ACC112 (cell line): Measurements from ENCODE around the gene FILIP1.
"Not testable (repeated sequence)": the region's sequence is repeated elsewhere in the genome, so short reads cannot be mapped to it uniquely, and the experiment has no call there.

Experiments
- H2AFZ ChIP-seq: fragments of 200-600 bp; sonication (generic); one replicate; pipeline ENCODE4 v1.6.0; 2017; ENCODE audit warnings: antibody characterized with exemption, low read length; ENCODE audit not compliant: unreplicated experiment
- H3K27ac ChIP-seq: fragments of 200-600 bp; sonication (generic); 2 replicates; pipeline ENCODE4 v1.5.1; 2014; ENCODE audit warnings: low read depth, mild to moderate bottlenecking, antibody characterized with exemption, low read length, moderate library complexity
- H3K27me3 ChIP-seq: fragments of 200-600 bp; sonication (generic); 2 replicates; pipeline ENCODE4 v1.6.1; 2014; ENCODE audit warnings: mild to moderate bottlenecking, antibody characterized with exemption, low read length, moderate library complexity, mixed read lengths; ENCODE audit not compliant: insufficient read depth
- H3K36me3 ChIP-seq: fragments of 200-600 bp; sonication (generic); 2 replicates; pipeline ENCODE4 v1.6.1; 2016; ENCODE audit warnings: mild to moderate bottlenecking, antibody characterized with exemption, low read length, moderate library complexity, mixed read lengths; ENCODE audit not compliant: insufficient read depth
- H3K4me1 ChIP-seq: fragments of 200-600 bp; sonication (generic); one replicate; pipeline ENCODE4 v1.6.1; 2016; ENCODE audit warnings: low read length, mixed read lengths; ENCODE audit not compliant: insufficient read depth, unreplicated experiment, control insufficient read depth
- H3K4me3 ChIP-seq: fragments of 200-600 bp; sonication (generic); 2 replicates; pipeline ENCODE4 v1.5.1; 2014; ENCODE audit warnings: mild to moderate bottlenecking, low read depth, low read length
- H3K79me2 ChIP-seq: fragments of 200-600 bp; sonication (generic); one replicate; pipeline ENCODE4 v1.6.0; 2016; ENCODE audit warnings: low read length; ENCODE audit not compliant: control insufficient read depth, unreplicated experiment, insufficient read depth

Gene FILIP1

DNA sequence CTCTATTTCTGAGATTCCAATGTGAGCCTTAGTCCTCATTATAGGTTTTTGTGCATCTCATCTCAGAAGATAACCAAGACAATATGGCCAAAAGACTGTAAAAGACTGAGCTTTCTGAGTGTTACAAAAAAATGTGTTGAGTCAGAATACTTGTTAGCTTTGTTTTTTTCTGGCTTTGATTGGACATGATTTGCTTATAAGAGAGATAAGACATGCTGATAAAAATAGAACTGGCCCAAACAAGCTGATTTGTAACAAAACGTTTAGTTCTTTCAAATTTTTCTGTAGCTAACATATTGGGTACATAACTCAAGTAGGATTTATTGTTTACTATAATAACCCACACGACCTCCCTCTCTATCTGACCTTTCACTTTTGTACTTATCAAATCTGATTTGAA lies 32.9 kb downstream of the FILIP1 start:
- Histone ChIP-seq H3K4me3 (no peak overlapping the region), H2AFZ (peak overlapping the region; percentile 70), H3K79me2 (no peaks in the 10 kb centered on the region), H3K27me3 (no peaks in the 10 kb centered on the region), H3K27ac (no peak overlapping the region), H3K4me1 (peaks cover 11% of the 10 kb centered on the region), H3K36me3 (no peaks in the 10 kb centered on the region)

GRCh38 chr6:75458895-75459294 lies 34.7 kb downstream of the FILIP1 start:
- Histone ChIP-seq H3K79me2 (no peaks in the 10 kb centered on the region), H3K36me3 (no peaks in the 10 kb centered on the region), H2AFZ (peak overlapping the region; percentile 43), H3K27me3 (no peaks in the 10 kb centered on the region), H3K27ac (peak overlapping the region; percentile 62), H3K4me1 (peaks cover 11% of the 10 kb centered on the region), H3K4me3 (no peak overlapping the region)

- no peak overlapping the region for H2AFZ ChIP-seq
- no peak overlapping the region for H3K27ac ChIP-seq
- H3K4me1 ChIP-seq = no peaks in the 10 kb centered on the region
- no peak overlapping the region for H3K4me3 ChIP-seq
- H3K79me2 ChIP-seq = no peaks in the 10 kb centered on the region
- peaks cover 4% of the 10 kb centered on the region; the same call in 1 of the 2 replicates for H3K27me3 ChIP-seq
- no peaks in the 10 kb centered on the region for H3K36me3 ChIP-seq
Observed at GRCh38 chr6:75450903-75451302, 42.7 kb downstream of the FILIP1 start.

- no peaks in the 10 kb centered on the region for H3K79me2 ChIP-seq
- H3K27ac ChIP-seq = peak overlapping the region; percentile 16
- peaks cover 4% of the 10 kb centered on the region; the same call in 1 of the 2 replicates for H3K27me3 ChIP-seq
- no peak overlapping the region for H3K4me3 ChIP-seq
- peak overlapping the region; percentile 1 for H2AFZ ChIP-seq
- H3K4me1 ChIP-seq = no peaks in the 10 kb centered on the region
- no peaks in the 10 kb centered on the region for H3K36me3 ChIP-seq
Observed at GRCh38 chr6:75449630-75450206, 43.9 kb downstream of the FILIP1 start.

- Histone ChIP-seq H3K79me2 (no peaks in the 10 kb centered on the region), H2AFZ (no peak overlapping the region), H3K36me3 (no peaks in the 10 kb centered on the region), H3K4me3 (no peak overlapping the region), H3K27ac (no peak overlapping the region), H3K4me1 (no peaks in the 10 kb centered on the region), H3K27me3 (peaks cover 4% of the 10 kb centered on the region; the same call in 1 of the 2 replicates)
Observed at GRCh38 chr6:75446241-75446880, 47.2 kb downstream of the FILIP1 start.

DNA sequence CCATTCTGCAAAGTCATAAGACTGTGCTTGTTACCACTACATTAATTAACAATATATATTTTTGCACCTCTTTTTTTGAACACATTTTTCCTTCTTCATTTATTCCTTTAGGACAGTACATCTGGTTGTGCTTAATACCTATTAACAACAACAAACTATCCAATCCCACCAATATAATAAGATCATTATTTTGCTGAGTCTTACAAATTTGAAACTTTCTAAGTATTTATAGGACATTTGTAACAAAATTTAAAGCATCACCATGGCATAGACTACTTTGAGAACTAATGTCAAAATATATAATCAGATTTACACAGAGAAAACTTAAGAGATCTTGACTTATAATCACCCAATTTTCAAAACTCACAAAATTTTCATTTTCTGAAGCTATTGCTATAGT lies 47.9 kb downstream of the FILIP1 start:
- Histone ChIP-seq H3K79me2 (no peaks in the 10 kb centered on the region), H3K36me3 (no peaks in the 10 kb centered on the region), H3K4me1 (no peaks in the 10 kb centered on the region), H3K4me3 (no peak overlapping the region), H3K27me3 (peaks cover 4% of the 10 kb centered on the region; the same call in 1 of the 2 replicates), H2AFZ (no peak overlapping the region), H3K27ac (no peak overlapping the region)

DNA sequence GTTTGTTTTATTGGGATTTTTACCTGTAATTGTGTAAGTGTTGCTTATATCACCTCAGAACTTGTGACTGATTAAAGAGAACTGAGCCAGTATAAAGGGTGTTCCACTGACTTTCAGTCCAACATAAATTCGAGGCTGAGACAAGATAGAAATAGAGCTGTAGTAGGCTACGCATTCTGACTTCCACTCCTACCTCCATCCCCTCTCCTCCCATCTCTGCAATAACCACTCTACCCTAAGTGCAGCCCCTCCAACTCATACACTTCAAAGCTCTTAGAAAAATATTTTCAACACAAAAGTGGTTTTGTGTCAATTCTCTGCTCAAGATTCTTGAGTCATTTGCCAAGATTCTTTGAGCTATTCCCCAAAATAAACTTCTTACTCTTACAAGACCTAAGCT lies 48.7 kb downstream of the FILIP1 start:
- H2AFZ ChIP-seq = no peak overlapping the region
- peaks cover 4% of the 10 kb centered on the region; the same call in 1 of the 2 replicates for H3K27me3 ChIP-seq

GRCh38 chr6:75441883-75442282 lies 51.7 kb downstream of the FILIP1 start:
- not testable (repeated sequence) for H3K27me3 ChIP-seq, H3K79me2 ChIP-seq, H2AFZ ChIP-seq, H3K27ac ChIP-seq, H3K4me3 ChIP-seq, H3K36me3 ChIP-seq
- peaks cover 13% of the 10 kb centered on the region for H3K4me1 ChIP-seq

More for the DNA sequence above, 48.7 kb downstream of the FILIP1 start:
- H3K27ac ChIP-seq = no peak overlapping the region
- H3K79me2 ChIP-seq = no peaks in the 10 kb centered on the region
- no peak overlapping the region for H3K4me3 ChIP-seq
- H3K4me1 ChIP-seq = no peaks in the 10 kb centered on the region
- no peaks in the 10 kb centered on the region for H3K36me3 ChIP-seq

DNA sequence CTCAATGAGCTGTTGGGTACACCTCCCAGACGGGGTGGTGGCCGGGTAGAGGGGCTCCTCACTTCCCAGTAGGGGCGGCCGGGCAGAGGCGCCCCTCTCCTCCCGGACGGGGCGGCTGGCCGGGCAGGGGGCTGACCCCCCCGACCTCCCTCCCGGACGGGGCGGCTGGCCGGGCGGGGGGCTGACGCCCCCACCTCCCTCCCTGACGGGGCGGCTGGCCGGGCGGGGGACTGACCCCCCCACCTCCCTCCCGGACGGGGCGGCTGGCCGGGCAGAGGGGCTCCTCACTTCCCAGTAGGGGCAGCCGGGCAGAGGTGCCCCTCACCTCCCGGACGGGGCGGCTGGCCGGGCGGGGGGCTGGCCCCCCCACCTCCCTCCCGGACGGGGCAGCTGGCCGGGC lies 52.1 kb downstream of the FILIP1 start:
- not testable (repeated sequence) for H3K27me3 ChIP-seq, H3K36me3 ChIP-seq, H3K27ac ChIP-seq, H3K4me3 ChIP-seq, H2AFZ ChIP-seq, H3K79me2 ChIP-seq
- H3K4me1 ChIP-seq = peaks cover 15% of the 10 kb centered on the region

DNA sequence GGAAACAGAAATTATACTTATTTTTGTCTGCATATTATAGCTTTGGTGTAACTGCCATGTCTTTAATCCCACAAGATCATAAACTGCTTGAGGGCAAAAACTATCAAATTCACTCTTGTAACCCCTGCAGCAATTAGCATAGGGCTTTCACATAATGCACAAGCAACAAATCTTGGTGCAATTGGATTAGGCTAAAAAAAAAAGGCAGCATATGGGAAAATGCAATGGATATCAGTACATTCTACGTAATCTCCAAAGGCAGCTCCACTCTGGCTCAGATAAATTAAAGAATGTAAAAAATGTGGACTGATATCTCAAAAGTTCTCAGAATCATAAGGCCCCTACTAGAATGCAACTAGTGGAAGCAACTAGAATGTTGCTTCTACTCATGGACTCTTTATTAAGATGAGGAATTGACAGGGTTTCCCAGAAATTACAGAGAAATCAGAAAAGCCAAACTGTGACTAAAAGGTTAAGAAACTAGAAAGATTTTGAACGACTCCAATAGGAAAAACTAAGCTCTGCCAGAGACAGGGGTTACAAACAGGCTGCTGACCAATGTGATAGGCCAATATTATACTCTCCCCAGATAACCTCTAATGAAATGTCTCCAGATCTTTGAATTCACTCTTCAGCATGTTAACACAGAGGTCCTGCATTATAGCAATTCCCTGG lies 55.0 kb downstream of the FILIP1 start:
- no peaks in the 10 kb centered on the region for H3K79me2 ChIP-seq

GRCh38 chr6:75438013-75438431 lies 55.6 kb downstream of the FILIP1 start:
- no peak overlapping the region for H2AFZ ChIP-seq
- no peaks in the 10 kb centered on the region for H3K27me3 ChIP-seq
- H3K27ac ChIP-seq = no peak overlapping the region
- H3K4me1 ChIP-seq = peaks cover 15% of the 10 kb centered on the region
- H3K36me3 ChIP-seq = no peaks in the 10 kb centered on the region
- H3K4me3 ChIP-seq = no peak overlapping the region
- H3K79me2 ChIP-seq = no peaks in the 10 kb centered on the region

More for the DNA sequence above, 55.0 kb downstream of the FILIP1 start:
- no peaks in the 10 kb centered on the region for H3K27me3 ChIP-seq
- no peak overlapping the region for H3K27ac ChIP-seq
- no peak overlapping the region for H2AFZ ChIP-seq
- H3K4me1 ChIP-seq = peaks cover 15% of the 10 kb centered on the region
- no peaks in the 10 kb centered on the region for H3K36me3 ChIP-seq
- no peak overlapping the region for H3K4me3 ChIP-seq
